ENCODE results near the gene CCDC181.
A peak's percentile ranks its signal among the peaks of the same experiment; 100 is the strongest.
"Not testable (repeated sequence)": the region's sequence is repeated elsewhere in the genome, so short reads cannot be mapped to it uniquely, and the experiment has no call there.

CCDC181 gene

DNA sequence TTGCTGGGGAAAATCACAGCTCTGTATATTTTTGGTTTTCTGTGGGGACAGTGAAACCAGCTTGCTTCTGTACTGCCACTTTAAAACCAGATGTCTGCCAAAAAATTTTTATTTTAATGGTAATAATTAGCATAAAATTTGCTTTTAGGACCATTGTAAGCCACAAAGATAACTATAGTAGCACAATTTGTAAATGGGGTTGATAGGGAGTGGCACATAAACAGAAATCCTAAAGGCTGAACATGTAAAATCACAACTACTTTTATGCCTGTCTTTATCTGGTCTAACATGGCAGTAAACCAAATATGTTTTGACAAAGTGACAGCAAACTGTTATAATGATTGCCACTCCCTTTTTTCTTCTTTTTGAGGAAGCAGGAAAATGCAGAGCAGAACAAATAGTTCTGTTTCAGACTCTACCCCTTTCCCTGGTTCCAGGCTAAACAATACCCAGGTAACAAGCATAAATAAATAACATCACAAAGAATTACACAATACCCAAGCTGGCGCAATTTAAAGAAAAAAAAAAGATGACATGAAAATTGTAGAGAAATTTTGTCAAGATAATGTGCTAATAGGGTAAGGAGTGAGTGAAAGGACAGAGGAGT lies 24.0 kb upstream of the CCDC181 start:
- no peaks in the 10 kb centered on the region for H3K36me3 Mint-ChIP-seq
- H3K4me1 Mint-ChIP-seq = no peaks in the 10 kb centered on the region
- H3K4me3 Mint-ChIP-seq = no peak overlapping the region
- peaks cover 8% of the 10 kb centered on the region for H3K9me3 Mint-ChIP-seq
- ATAC-seq = no peak
- peaks cover 26% of the 10 kb centered on the region for H3K27me3 Mint-ChIP-seq
- no peak overlapping the region for H3K27ac Mint-ChIP-seq

DNA sequence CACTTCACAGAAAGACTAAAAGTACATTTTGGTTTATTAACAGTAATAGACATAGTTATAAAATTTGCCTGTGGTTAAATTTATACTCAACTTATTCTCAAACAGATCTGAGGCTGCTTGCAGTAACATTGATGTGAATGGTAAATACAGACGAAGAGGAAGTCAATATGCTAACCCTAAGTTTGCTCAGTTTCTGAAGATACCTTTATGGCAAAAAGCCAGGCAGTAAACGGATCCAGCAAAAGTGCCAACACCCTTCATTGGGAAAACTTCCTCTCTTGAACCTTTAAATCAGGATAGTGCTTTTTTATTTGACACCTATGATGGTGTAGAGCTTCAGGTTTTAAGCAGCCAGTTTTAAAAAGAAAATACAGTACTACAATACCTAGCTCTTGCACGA lies 16.6 kb upstream of the CCDC181 start:
- ATAC-seq = no peak
- Mint-ChIP-seq H3K4me1 (no peaks in the 10 kb centered on the region), H3K36me3 (no peaks in the 10 kb centered on the region), H3K9me3 (peaks cover 5% of the 10 kb centered on the region), H3K27ac (no peak overlapping the region), H3K27me3 (peaks cover 30% of the 10 kb centered on the region), H3K4me3 (no peak overlapping the region)

DNA sequence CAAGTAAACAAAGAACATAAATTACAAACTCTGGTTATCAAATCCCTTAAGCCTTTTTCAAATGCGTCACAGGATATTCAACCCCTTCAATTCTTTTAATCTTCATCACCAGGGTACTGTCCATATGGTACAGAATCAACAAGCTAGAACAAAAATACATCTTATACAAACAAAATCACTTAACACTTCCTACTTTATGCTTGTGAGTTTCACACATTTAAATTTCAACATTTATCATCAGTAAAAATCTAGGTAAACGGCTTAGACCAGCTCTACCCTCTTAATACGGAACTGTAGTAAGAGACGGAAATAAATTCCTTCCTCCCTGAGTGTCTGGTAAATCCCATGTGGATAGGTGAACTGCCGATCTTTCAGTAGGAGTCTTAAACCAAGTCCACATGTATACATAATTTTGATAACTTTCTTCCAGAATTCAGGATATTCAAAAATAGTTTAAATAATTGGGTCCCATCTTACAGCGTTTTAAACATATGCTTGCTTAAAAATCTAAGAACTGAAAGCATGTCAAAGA lies 1.0 kb downstream of the CCDC181 start:
- Mint-ChIP-seq H3K27ac (no peak overlapping the region), H3K4me1 (peaks cover 9% of the 10 kb centered on the region), H3K36me3 (no peaks in the 10 kb centered on the region), H3K27me3 (peaks cover 79% of the 10 kb centered on the region), H3K4me3 (no peak overlapping the region), H3K9me3 (no peaks in the 10 kb centered on the region)
- no peak for ATAC-seq

DNA sequence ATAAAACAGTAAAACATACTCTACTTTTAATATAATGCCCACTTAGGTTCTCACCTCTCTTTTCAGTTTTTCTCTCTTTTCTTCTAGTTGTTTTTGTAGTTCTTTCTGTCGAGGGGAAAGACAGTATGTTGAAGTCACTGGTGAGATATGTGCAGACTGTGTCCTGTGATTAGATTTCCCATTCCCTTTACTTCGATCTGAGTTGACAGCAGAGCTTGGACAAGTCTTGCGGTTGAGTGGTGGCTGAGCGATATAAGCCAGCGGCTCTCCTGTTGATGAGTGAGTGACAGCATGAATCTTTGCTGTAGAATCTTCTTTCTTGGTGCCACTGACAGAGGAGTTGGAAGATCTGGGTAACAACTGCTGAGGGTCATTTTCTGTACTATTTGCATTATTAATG lies 6.0 kb downstream of the CCDC181 start:
- Mint-ChIP-seq H3K27me3 (peaks cover 42% of the 10 kb centered on the region), H3K4me3 (no peak overlapping the region), H3K27ac (no peak overlapping the region), H3K9me3 (no peaks in the 10 kb centered on the region), H3K4me1 (no peaks in the 10 kb centered on the region), H3K36me3 (no peaks in the 10 kb centered on the region)
- ATAC-seq = no peak

DNA sequence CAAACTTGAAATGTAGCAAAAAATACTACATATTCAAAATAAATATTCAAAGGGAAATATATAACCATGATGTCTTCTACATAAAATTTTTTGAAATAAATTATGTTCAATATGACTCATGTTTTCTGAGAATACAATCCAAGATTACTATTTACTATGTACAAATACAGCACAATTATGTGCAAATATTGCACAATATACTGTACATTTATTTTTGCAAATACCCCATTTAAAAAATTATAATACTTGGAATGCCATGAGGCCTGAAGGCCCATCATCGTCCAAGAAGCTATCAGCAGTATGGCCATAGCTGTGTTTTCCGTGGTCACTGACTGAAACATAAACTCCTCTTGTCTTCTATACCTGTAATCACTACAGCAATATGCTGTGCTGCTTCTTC lies 12.3 kb downstream of the CCDC181 start:
- H3K36me3 Mint-ChIP-seq = no peaks in the 10 kb centered on the region
- H3K4me3 Mint-ChIP-seq = no peak overlapping the region
- H3K27me3 Mint-ChIP-seq = peaks cover 8% of the 10 kb centered on the region
- H3K4me1 Mint-ChIP-seq = no peaks in the 10 kb centered on the region
- peaks cover 20% of the 10 kb centered on the region for H3K9me3 Mint-ChIP-seq
- H3K27ac Mint-ChIP-seq = no peak overlapping the region
- ATAC-seq = no peak

DNA sequence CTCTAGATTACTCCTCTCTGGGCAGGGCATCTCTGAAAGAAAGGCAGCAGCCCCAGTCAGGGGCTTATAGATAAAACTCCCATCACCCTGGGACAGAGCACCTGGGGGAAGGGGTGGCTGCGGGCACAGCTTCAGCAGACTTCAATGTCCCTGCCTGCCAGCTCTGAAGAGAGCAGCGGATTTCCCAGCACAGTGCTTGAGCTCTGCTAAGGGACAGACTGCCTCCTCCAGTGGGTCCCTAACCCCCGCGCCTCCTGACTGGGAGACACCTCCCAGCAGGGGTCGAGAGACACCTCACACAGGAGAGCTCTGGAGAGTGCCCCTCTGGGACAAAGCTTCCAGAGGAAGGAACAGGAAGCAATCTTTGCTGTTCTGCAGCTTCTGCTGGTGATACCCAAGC lies 18.9 kb downstream of the CCDC181 start:
- H3K4me1 Mint-ChIP-seq, ATAC-seq, H3K36me3 Mint-ChIP-seq, H3K27ac Mint-ChIP-seq, H3K4me3 Mint-ChIP-seq, H3K27me3 Mint-ChIP-seq: not testable (repeated sequence)
- H3K9me3 Mint-ChIP-seq = peaks cover 35% of the 10 kb centered on the region

DNA sequence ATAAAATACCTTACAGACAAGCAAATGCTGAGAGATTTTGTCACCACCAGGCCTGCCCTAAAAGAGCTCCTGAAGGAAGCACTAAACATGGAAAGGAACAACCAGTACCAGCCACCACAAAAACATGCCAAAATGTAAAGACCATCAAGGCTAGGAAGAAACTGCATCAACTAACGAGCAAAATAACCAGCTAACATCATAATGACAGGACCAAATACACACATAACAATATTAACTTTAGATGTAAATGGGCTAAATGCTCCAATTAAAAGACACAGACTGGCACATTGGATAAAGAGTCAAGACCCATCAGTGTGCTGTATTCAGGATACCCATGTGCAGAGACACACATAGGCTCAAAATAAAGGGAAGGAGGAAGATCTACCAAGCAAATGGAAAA lies 24.7 kb downstream of the CCDC181 start:
- Mint-ChIP-seq H3K9me3 (peaks cover 36% of the 10 kb centered on the region), H3K36me3 (peaks cover 13% of the 10 kb centered on the region)
- ATAC-seq, H3K27ac Mint-ChIP-seq, H3K27me3 Mint-ChIP-seq, H3K4me1 Mint-ChIP-seq, H3K4me3 Mint-ChIP-seq: not testable (repeated sequence)

DNA sequence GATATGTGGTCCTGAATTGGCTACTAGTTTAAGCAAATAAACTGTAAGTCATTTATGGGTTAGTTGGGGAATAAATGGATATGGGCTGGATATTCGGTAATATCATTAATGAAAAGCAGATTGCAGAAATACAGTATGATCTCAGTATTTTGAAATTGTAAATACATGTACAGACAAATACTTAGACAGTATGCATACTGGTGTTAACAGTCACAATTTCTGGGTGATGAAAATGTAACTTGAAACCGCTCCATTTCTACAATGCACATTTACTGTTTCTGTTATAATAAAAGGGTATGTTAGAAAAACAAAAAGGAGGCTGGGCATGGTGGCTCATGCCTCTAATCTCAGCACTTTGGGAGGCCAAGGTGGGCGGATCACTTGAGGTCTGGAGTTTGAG lies 31.3 kb downstream of the CCDC181 start:
- no peaks in the 10 kb centered on the region for H3K4me1 Mint-ChIP-seq
- H3K27me3 Mint-ChIP-seq = no peaks in the 10 kb centered on the region
- peaks cover 7% of the 10 kb centered on the region for H3K9me3 Mint-ChIP-seq
- no peak for ATAC-seq
- H3K4me3 Mint-ChIP-seq = no peak overlapping the region
- H3K27ac Mint-ChIP-seq = no peak overlapping the region
- peaks cover 46% of the 10 kb centered on the region for H3K36me3 Mint-ChIP-seq

DNA sequence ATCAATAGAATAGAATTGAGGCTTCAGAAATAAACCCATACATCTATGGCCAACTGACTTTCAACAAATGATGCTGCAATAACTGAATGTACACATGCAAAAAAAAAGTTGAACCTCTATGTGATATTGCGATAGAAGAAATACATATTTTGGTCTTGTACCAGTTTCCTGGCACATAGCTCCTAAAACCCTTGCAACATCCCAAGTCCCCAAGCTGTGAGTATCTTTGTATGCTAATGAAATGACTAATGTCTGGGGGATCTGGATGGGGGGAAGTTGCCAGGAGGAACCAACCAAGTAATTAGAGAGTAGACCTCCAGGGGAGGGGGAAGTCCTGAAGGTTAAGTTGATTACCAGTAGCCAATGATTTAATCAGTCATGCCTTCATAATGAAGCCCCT lies 34.9 kb downstream of the CCDC181 start:
- ATAC-seq = no peak
- Mint-ChIP-seq H3K9me3 (no peaks in the 10 kb centered on the region), H3K4me1 (no peaks in the 10 kb centered on the region), H3K36me3 (peaks cover 68% of the 10 kb centered on the region), H3K27me3 (no peaks in the 10 kb centered on the region), H3K27ac (no peak overlapping the region), H3K4me3 (no peak overlapping the region)

DNA sequence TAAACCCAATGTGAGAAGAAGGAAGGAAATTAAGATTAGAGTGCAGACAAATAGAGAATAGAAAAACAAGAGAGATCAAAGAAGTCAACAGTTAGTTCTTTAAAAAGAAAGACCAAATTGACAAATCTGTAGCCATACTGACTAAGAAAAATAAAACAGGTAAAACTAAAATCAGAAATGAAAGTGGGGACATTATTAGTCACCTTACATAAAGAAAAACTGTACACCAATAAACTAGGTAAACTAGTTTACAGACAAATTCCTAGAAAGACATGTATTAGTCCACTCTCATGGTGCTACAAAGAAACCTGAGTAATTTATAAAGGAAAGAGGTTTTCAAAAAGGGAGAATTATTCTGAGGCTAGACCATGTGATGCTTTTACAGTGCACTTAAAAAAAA lies 37.0 kb downstream of the CCDC181 start:
- no peak overlapping the region for H3K4me3 Mint-ChIP-seq
- no peaks in the 10 kb centered on the region for H3K4me1 Mint-ChIP-seq
- no peak overlapping the region for H3K27ac Mint-ChIP-seq
- H3K9me3 Mint-ChIP-seq = no peaks in the 10 kb centered on the region
- H3K27me3 Mint-ChIP-seq = no peaks in the 10 kb centered on the region
- ATAC-seq = no peak
- peaks cover 58% of the 10 kb centered on the region for H3K36me3 Mint-ChIP-seq

DNA sequence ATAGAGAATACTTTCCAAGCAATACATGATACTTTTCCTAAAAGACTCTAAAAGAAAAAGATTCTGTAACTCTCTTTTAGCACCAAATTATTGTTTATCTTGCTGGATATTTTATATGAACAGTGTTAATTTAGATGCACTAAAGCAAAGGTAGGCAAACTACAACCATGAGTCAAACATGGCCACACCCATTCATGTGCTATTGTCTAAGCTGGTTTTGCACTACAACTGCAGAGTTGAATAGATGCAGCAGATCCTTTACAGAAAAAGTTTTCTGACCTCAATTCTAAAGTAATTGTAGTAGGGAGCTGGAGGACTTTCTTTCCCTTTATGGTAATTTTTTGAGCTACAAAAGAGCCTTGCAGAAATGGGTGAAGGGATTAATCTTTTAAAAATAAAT lies 39.9 kb downstream of the CCDC181 start:
- ATAC-seq = no peak
- Mint-ChIP-seq H3K27me3 (no peaks in the 10 kb centered on the region), H3K36me3 (peaks cover 39% of the 10 kb centered on the region), H3K27ac (no peak overlapping the region), H3K4me1 (no peaks in the 10 kb centered on the region), H3K9me3 (no peaks in the 10 kb centered on the region), H3K4me3 (no peak overlapping the region)

DNA sequence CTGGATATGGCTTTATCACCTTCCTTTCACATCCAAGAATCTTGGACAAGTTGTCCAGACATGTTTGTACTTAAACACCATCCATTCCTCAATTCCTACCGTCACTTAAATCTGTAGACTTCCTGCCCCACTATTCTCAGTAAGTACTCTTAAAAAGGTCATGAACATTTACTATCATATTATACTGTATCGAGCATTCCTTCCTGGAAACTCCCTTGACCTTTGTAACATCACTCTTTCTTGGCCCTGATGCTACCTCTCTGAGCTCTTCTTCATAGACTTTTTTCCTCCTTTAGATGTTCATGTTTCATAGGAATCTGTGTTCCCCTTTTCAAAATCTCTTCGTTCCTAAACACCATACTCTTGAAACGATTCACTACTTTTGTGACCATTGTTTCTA lies 43.8 kb downstream of the CCDC181 start:
- Mint-ChIP-seq H3K36me3 (peaks cover 32% of the 10 kb centered on the region), H3K27ac (no peak overlapping the region), H3K4me3 (no peak overlapping the region), H3K27me3 (no peaks in the 10 kb centered on the region), H3K4me1 (no peaks in the 10 kb centered on the region), H3K9me3 (no peaks in the 10 kb centered on the region)
- no peak for ATAC-seq

DNA sequence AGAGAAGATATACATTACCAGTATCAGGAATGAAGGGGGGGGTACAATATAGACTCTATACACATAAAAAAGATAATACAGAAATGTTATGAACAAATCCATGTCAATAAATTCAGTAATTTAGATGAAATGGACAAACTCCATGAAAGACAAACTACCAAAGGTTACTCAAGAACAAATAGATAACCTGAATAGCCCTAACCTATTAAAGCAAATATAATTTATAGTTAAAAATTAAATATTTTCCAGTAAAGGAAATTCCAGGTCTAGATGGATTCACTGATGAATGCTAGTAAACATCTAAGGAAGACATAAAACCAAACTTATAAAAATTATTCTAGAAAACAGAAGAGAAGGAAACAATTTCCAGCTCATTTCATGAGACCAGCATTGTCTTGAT lies 46.1 kb downstream of the CCDC181 start:
- no peaks in the 10 kb centered on the region for H3K27me3 Mint-ChIP-seq
- H3K4me3 Mint-ChIP-seq = no peak overlapping the region
- no peak for ATAC-seq
- H3K36me3 Mint-ChIP-seq = peaks cover 44% of the 10 kb centered on the region
- no peaks in the 10 kb centered on the region for H3K4me1 Mint-ChIP-seq
- H3K9me3 Mint-ChIP-seq = no peaks in the 10 kb centered on the region
- H3K27ac Mint-ChIP-seq = no peak overlapping the region

DNA sequence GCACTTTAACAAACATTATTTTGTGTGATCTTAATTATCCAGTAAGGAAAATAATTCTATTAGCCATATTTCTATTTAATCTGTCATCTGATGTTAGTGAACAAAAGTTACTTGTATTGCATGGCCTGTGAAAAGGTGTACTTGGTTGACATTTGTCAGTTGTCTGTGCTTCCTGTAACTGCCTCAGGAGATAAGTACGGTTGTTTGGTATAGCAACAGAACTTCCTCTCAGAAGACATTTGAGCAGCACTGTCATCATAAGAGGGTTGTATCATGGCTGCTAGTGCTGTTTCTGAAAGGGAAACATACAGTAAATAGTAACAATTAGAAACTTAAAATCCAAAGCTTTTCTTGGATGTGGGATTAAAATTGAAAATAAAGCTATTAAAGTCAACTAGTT lies 55.9 kb downstream of the CCDC181 start:
- Mint-ChIP-seq H3K4me3 (no peak overlapping the region), H3K36me3 (peaks cover 16% of the 10 kb centered on the region), H3K9me3 (no peaks in the 10 kb centered on the region), H3K27me3 (no peaks in the 10 kb centered on the region), H3K27ac (no peak overlapping the region), H3K4me1 (peaks cover 7% of the 10 kb centered on the region)
- ATAC-seq = no peak

DNA sequence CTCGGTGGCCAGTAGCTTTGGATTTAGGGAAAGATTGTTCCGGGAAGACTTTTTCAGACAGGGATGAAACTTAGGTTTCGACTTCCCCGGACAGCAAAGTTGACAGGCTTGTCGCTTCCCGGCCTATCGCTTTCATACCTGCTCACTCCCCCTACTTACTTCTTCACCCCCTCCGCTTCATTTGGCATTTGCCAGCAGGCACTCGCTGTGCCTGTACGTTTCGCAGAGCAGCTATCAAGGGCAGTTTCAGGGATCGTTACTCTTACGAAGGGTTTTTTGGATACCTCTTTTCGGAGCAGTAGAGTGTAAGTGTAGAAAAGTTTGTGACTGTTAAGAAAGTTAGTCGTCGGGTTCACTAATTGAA lies 58.9 kb downstream of the CCDC181 start:
- H3K4me1 Mint-ChIP-seq = peaks cover 13% of the 10 kb centered on the region
- peaks cover 4% of the 10 kb centered on the region for H3K9me3 Mint-ChIP-seq
- H3K36me3 Mint-ChIP-seq = peaks cover 13% of the 10 kb centered on the region
- no peaks in the 10 kb centered on the region for H3K27me3 Mint-ChIP-seq
- no peak overlapping the region for H3K27ac Mint-ChIP-seq
- ATAC-seq = no peak
- no peak overlapping the region for H3K4me3 Mint-ChIP-seq

DNA sequence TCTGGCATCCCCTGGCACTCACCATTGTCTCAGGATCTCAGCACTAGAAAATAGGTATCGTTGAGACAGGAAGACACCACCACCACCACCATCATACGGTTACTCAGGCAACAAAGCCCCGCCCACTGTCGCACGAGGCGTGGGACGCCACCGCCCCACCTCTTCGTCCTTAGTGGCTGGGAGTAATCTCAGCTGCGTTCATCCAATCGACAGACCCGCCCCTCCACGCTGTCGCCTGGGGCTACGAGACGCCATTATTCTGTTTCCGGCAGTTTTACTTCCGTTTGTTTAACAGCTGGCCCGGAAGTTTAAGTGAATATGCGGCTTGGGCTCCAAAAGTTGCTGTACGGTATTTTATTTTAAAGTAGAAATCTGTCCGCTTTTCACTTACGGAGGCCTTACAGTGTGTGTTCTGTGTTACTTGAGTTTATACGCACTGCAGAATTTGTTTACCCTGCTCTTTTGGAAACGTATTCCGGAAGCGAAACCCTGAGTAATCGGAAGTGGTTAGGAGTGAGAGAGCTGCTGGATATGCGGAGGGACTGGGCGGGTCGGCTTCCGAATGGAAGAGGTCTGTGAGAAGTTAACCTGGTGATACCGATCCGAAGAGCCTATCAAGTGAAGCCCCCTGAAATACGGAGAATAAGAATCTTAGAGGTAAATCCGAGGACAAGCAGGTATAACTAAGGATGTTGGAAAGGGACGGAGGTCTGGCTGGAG lies 59.4 kb downstream of the CCDC181 start, which contains the start of the genes BLZF1 and NME7:
BLZF1 (plus strand) TSS at position 510 of the 720 bp plus-strand sequence. CDS start 1,328 bp downstream, outside the sequence.
NME7 (minus strand) TSS at position 112 of the 720 bp plus-strand sequence; CDS start at position 25, 87 bp downstream.
- Mint-ChIP-seq H3K27ac (no peak within 1 kb of the TSS), H3K27me3 (no peaks in the 10 kb centered on the region), H3K4me3 (peak within 1 kb of the TSS; percentile 36), H3K4me1 (peaks cover 16% of the 10 kb centered on the region), H3K36me3 (peaks cover 9% of the 10 kb centered on the region), H3K9me3 (peaks cover 4% of the 10 kb centered on the region)
- peak; percentile 100 for ATAC-seq
